Measurements from ENCODE around the gene NPAS3. TPM values are rescaled to one million over a fixed set of nuclear protein-coding genes. Genes with fewer than 3 reads are reported as not detected.

NPAS3 gene
- total RNA-seq, 1 donor from 2014 or later: 4.9 TPM

DNA sequence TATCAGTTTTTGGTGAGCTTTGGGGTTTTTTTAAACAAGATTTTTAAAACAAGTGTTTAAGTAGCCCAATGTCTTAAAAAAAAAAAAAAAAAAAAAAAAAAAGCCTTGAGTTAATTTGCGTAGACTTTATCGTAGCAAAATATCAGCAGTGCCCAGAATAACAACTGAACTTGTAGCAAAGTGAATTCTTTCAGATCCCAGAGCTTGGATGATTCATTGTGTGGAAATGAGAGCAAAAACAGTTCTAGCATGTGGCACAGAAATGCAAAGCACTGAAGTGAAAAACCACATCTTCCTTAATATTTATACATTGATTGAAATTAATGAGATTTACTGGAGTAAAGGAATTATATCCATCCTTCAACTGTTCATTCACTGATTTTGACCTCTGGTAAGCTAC, 754.1 kb downstream of the NPAS3 start:
- intact Hi-C loops (cut with DNase I): no loop called here
- DNase-seq (ENCODE audit: low spot score): no peak

GRCh38 chr14:33693237-33693636, 754.6 kb downstream of the NPAS3 start:
- DNase-seq (ENCODE audit: low spot score): no peak
- intact Hi-C loops (cut with DNase I): no loop called here

DNA sequence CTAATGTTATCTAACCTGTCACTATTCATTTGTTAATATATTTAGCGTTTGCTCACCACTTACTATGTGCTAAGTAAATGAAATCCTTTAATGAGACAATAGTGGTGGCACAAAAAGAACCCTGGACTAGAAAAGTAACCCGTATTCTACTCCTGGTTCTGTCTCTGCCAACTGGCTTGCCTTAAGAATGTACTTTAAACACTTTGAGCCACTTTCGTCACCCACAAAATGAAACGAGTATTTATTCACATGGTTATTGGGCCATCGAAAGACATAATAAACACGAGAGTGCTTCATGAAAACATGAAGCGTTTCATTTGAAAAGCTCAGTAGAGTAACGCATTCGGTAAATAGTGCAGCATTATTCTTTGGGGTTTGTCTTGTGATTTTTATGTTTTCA, 757.5 kb downstream of the NPAS3 start:
- intact Hi-C loops (cut with DNase I): no loop called here
- no peak for DNase-seq (ENCODE audit: low spot score)

GRCh38 chr14:33699300-33699983, 760.8 kb downstream of the NPAS3 start:
- intact Hi-C loops (cut with DNase I): no loop called here
- DNase-seq (ENCODE audit: low spot score): no peak

DNA sequence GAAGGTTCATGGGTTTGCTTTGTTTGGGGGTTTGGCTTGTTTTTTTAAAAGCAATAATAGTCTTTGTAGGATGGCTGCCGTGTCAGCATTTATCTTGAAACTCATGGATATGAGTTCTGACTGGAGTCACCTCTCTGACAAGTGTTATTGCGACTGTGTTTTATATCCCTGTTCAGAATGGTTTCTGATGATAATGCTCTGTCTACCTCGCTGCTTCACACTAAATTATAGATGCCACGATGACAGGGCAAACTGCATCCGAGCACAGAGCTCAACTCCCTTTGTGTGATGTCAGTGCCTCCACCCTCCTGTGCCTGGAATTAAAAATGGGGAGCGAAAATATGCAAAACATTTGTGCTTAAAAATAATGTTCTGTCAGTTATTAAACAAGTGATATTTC, 761.4 kb downstream of the NPAS3 start:
- DNase-seq (ENCODE audit: low spot score): no peak
- intact Hi-C loops (cut with DNase I): no loop called here

- intact Hi-C loops (cut with DNase I): no loop called here
- DNase-seq (ENCODE audit: low spot score): no peak
These were observed 763.6 kb downstream of the NPAS3 start for GRCh38 chr14:33702293-33702692.

DNA sequence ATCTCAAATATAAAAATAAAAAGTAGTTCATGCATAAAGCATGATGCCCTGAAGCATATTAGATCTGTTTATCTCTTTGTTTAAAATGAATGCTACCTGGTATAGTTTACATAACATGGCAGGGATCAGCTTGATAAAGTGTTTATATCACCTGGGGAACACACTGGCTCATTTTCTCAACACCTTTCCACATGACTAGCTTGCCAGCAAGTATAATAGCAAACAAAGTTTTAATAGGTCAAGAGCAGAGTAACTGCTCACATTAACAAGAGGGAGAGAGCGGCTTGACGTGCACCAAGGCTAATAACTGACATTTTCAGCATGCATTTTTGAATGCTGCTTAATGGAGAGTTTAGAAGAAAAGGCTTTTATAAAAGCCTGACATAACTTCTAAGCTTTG, 765.8 kb downstream of the NPAS3 start:
- intact Hi-C loops (cut with DNase I): no loop called here
- no peak for DNase-seq (ENCODE audit: low spot score)

GRCh38 chr14:33705490-33705889, 766.8 kb downstream of the NPAS3 start:
- intact Hi-C loops (cut with DNase I): no loop called here
- DNase-seq (ENCODE audit: low spot score): no peak

- intact Hi-C loops (cut with DNase I): no loop called here
- DNase-seq (ENCODE audit: low spot score): no peak
These were observed 769.0 kb downstream of the NPAS3 start for GRCh38 chr14:33707716-33708115.

DNA sequence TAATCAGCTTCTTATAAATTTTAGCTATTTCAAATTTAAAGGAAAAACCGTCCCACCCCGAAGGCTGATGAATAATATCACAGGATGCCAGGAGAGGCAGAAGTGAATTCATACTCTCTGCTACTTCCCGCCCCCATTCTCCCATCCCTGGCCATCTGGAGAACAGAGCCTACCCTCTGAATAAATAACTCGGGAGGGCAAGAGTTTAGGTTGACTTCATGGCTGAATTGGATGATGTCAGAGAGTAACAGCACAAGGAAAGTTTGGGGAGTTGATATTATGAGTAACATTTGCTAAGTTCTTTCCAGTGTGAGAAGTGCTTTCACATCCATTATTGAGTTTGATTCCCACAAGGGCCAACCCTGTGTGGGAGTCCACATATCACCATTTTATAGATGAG, 770.6 kb downstream of the NPAS3 start:
- intact Hi-C loops (cut with DNase I): no loop called here

GRCh38 chr14:33709711-33710110, 771.0 kb downstream of the NPAS3 start:
- no peak for DNase-seq (ENCODE audit: low spot score)
- intact Hi-C loops (cut with DNase I): no loop called here

More for the DNA sequence above, 770.6 kb downstream of the NPAS3 start:
- no peak for DNase-seq (ENCODE audit: low spot score)

DNA sequence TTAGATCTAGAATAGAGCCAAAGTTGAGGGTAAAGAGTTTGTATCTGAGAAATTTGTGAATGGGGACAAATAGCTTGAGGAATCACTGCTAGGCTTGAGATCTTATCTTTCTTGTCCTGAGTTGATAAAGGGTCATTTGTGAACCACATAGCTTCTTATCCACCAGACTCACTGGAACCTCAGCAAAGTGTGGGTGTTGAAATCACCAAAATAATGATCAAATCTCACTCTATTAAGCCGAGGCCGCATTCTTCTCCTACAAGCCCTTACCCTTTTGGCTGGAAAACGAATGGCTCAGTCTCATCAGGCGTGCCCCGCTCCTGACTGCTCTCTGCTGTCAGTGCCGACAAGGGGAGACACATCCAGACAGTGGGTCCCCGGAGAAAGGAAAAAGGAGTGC, 771.6 kb downstream of the NPAS3 start:
- no peak for DNase-seq (ENCODE audit: low spot score)
- intact Hi-C loops (cut with DNase I): no loop called here

- DNase-seq (ENCODE audit: low spot score): no peak
- intact Hi-C loops (cut with DNase I): no loop called here
These were observed 772.5 kb downstream of the NPAS3 start for GRCh38 chr14:33711194-33711593.

DNA sequence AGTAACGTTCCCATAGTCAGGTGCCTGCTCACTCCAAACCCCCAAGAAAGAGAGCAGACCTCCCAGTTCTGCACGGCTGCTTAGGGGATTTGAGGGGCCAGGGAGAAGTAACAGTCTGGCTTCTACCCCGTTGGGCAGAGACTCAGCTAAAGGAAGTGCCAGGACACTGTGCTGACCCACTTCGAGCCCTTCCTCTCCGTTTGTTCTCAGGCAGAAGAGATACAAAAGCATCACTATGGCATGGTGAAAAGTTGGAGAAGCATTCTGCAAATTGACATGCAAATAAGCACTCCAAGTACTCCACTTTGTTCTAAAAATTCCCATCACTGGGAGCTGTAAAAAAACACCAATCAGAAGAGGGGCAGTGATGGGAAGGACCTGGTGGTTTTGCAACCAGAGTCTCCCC, 773.1 kb downstream of the NPAS3 start:
- intact Hi-C loops (cut with DNase I): no loop called here
- DNase-seq (ENCODE audit: low spot score): no peak

GRCh38 chr14:33714527-33715226, 776.0 kb downstream of the NPAS3 start:
- intact Hi-C loops (cut with DNase I): no loop called here
- no peak for DNase-seq (ENCODE audit: low spot score)

- intact Hi-C loops (cut with DNase I): no loop called here
- no peak for DNase-seq (ENCODE audit: low spot score)
These were observed 776.5 kb downstream of the NPAS3 start for GRCh38 chr14:33715227-33715528.

DNA sequence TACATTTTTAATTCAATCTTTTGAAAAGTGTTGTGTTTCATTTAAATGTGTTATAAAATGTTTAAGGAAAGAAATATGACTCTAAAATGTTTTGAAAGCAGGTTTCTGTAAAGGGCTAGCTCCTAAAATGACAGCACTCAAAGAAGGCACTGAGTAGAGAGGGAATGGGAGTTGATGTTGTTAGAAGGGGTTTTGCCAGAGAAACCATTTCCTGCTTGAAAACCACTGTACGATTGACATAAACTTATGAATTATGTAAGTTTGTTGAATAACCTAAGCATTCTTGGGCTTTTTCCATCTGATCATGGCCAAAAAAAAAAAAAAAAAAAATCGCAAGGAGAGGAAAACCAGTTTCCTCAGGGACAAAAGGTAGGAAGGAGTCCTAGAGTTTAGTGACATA, 778.2 kb downstream of the NPAS3 start:
- DNase-seq (ENCODE audit: low spot score): no peak
- intact Hi-C loops (cut with DNase I): no loop called here

- no peak for DNase-seq (ENCODE audit: low spot score)
- intact Hi-C loops (cut with DNase I): no loop called here
These were observed 779.2 kb downstream of the NPAS3 start for GRCh38 chr14:33717866-33718265.

GRCh38 chr14:33720284-33720787, 781.7 kb downstream of the NPAS3 start:
- DNase-seq (ENCODE audit: low spot score): no peak
- intact Hi-C loops (cut with DNase I): no loop called here

DNA sequence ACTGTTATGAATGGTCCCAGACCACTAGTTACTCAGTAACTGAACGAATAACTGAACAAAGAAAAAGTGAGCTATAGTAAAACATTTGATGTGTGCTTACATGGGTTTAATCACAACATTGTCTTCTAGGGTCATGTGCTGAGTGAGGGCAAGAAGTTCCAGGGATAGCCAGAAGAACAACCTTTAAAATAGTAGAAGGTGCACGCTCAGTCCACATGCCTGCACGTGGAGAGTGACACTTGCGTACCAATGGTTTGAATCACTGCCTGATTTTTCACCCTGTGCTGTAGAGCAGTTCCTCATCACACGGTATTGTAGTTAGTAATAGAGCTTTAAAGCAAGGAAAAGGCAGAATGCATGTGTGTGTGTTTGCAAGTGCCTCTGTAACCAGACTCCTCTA, 788.0 kb downstream of the NPAS3 start:
- intact Hi-C loops (cut with DNase I): no loop called here
- no peak for DNase-seq (ENCODE audit: low spot score)

DNA sequence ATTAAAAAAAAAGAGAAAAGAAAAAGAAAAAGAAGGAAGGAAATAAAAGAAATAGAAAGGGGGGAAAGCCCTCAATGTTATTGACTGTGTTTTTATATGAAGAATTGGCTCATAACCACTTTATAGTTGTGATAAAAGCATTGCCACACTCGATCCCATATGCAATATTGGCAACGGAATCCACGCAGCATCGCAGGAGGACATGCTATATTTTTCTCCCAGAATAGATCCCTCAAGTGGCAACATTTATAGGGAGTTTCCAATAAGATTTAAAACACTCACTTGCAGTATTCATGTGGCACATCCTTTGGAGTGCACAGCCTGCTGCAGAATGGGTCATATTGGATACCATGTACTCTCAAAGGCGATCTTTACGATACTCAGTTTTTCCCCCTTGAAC, 788.9 kb downstream of the NPAS3 start:
- no peak for DNase-seq (ENCODE audit: low spot score)
- intact Hi-C loops (cut with DNase I): no loop called here
